SK-N-SH (cell line): ENCODE measurements around the gene TCP11L1. TPM values are rescaled to one million over a fixed set of nuclear protein-coding genes. Genes with fewer than 3 reads are reported as not detected.

ENCODE experiments used
- CTCF ChIA-PET: fragments of 300-600, 350-600 bp; formaldehyde crosslinking; extraction: SDS; loops from one replicate; lab custom pipeline; 2021; lab: Yijun Ruan, JAX
- POLR2A ChIA-PET: fragments of 350-600 bp; sonication (Branson Sonifier 250); formaldehyde crosslinking; extraction: SDS; loops from one replicate; lab custom pipeline; 2020; ENCODE audit warnings: antibody characterized with exemption, inconsistent platforms; lab: Yijun Ruan, JAX
- DNase-seq: peaks from one replicate; pipeline ENCODE4 v3.0.0; 2012
- H2AFZ ChIP-seq: fragments of 200-600 bp; sonication (generic); 2 replicates; pipeline ENCODE4 v1.8.1; 2016; ENCODE audit warnings: antibody characterized with exemption, mild to moderate bottlenecking, low read depth
- H3F3A ChIP-seq: fragments of 200-600 bp; sonication (generic); replicated peaks from 2 replicates; pipeline ENCODE3; 2016; ENCODE audit warnings: antibody characterized with exemption, mild to moderate bottlenecking; ENCODE audit not compliant: insufficient read depth
- H3K27ac ChIP-seq, 2 experiments: fragments of 200-500 bp in 1 of 2; fragments of 200-600 bp in 1 of 2; sonication (Bioruptor generic) in 1 of 2; sonication (generic), shearing (Covaris generic) in 1 of 2; 2 replicates each; pipeline versions ENCODE4 v1.5.1 to v1.6.1; 2014 to 2016; ENCODE audit warnings: low read depth in 2 of 2, inconsistent platforms in 1 of 2, low read length in 1 of 2, mild to moderate bottlenecking in 1 of 2, mixed read lengths in 1 of 2
- H3K27me3 ChIP-seq: fragments of 200-600 bp; sonication (generic), shearing (Covaris generic); 2 replicates; pipeline ENCODE4 v1.6.1; 2016; ENCODE audit warnings: mixed run types; ENCODE audit not compliant: insufficient read depth
- H3K36me3 ChIP-seq, 2 experiments: fragments of 200-500 bp in 1 of 2; fragments of 200-600 bp in 1 of 2; sonication (Bioruptor generic) in 1 of 2; sonication (generic) in 1 of 2; replicated peaks in 1 of 2; 2 replicates each; pipeline versions ENCODE3 to v1.5.1; 2014 to 2016; ENCODE audit warnings: low read length in 1 of 2, mild to moderate bottlenecking in 1 of 2; ENCODE audit not compliant: insufficient read depth in 2 of 2, control insufficient read depth in 1 of 2
- H3K4me1 ChIP-seq, 2 experiments: fragments of 200-500 bp in 1 of 2; fragments of 200-600 bp in 1 of 2; sonication (Bioruptor generic) in 1 of 2; sonication (generic), shearing (Covaris generic) in 1 of 2; 2 replicates each; pipeline versions ENCODE4 v1.5.1 to v1.6.1; 2014 to 2016; ENCODE audit warnings: low read depth in 1 of 2, low read length in 1 of 2, mixed run types in 1 of 2; ENCODE audit not compliant: insufficient read depth in 2 of 2, control insufficient read depth in 1 of 2
- H3K4me2 ChIP-seq: fragments of 200-600 bp; sonication (generic), shearing (Covaris generic); 2 replicates; pipeline ENCODE4 v1.6.1; 2017; ENCODE audit warnings: mixed run types
- H3K4me3 ChIP-seq, 2 experiments: fragments of 200-500 bp in 1 of 2; fragments of 200-600 bp in 1 of 2; sonication (Bioruptor generic) in 1 of 2; sonication (generic), shearing (Covaris generic) in 1 of 2; 2 replicates each; pipeline versions ENCODE4 v1.5.1 to v1.8.1; 2014 to 2016; ENCODE audit warnings: low read depth in 2 of 2, inconsistent platforms in 1 of 2, low read length in 1 of 2, mild to moderate bottlenecking in 1 of 2, mixed read lengths in 1 of 2, moderate library complexity in 1 of 2
- H3K79me2 ChIP-seq: fragments of 200-600 bp; sonication (generic); 2 replicates; pipeline ENCODE4 v1.8.1; 2017; ENCODE audit warnings: mild to moderate bottlenecking; ENCODE audit not compliant: insufficient read depth
- H3K9ac ChIP-seq: fragments of 200-600 bp; sonication (generic); 2 replicates; pipeline ENCODE4 v1.6.1; 2017; ENCODE audit warnings: mixed run types
- H3K9me2 ChIP-seq: fragments of 200-600 bp; sonication (generic); 2 replicates; pipeline ENCODE4 v1.6.1; 2017; ENCODE audit warnings: mixed run types
- H3K9me3 ChIP-seq: fragments of 200-600 bp; sonication (generic); 2 replicates; pipeline ENCODE4 v1.6.1; 2017; ENCODE audit warnings: mixed run types, mild to moderate bottlenecking, moderate library complexity
- H4K20me1 ChIP-seq: fragments of 200-600 bp; sonication (generic); 2 replicates; pipeline ENCODE4 v1.6.1; 2017; ENCODE audit warnings: mild to moderate bottlenecking, mixed run types; ENCODE audit not compliant: insufficient read depth
- CTCF ChIP-seq: fragments of 200-600 bp; sonication (generic); IDR thresholded peaks from 2 replicates; pipeline ENCODE4 v1.6.1; 2017; ENCODE audit warnings: antibody characterized with exemption, mild to moderate bottlenecking, moderate library complexity
- ELF1 ChIP-seq: IDR thresholded peaks from 2 replicates; pipeline ENCODE4 v1.4.0; 2012
- EZH2phosphoT487 ChIP-seq: fragments of 200-600 bp; sonication (generic); IDR thresholded peaks from 2 replicates; pipeline ENCODE4 v1.6.1; 2017; ENCODE audit warnings: low read depth, mixed run types, mild to moderate bottlenecking, antibody characterized with exemption, moderate library complexity, borderline replicate concordance
- FOSL2 ChIP-seq: IDR thresholded peaks from 2 replicates; pipeline ENCODE4 v1.4.0; 2012; ENCODE audit warnings: low read depth, mild to moderate bottlenecking, moderate library complexity, borderline replicate concordance
- FOXJ3 ChIP-seq: sonication (generic); formaldehyde crosslinking; IDR thresholded peaks from 2 replicates; pipeline ENCODE4 v1.5.1; 2020; ENCODE audit warnings: mild to moderate bottlenecking, missing genetic modification reagents
- FOXM1 ChIP-seq: IDR thresholded peaks from 2 replicates; pipeline ENCODE4 v1.4.0; 2012; ENCODE audit warnings: low read depth, mild to moderate bottlenecking
- JUND ChIP-seq: IDR thresholded peaks from 2 replicates; pipeline ENCODE4 v1.4.0; 2012
- MAX ChIP-seq: IDR thresholded peaks from 2 replicates; pipeline ENCODE4 v1.4.0; 2012; ENCODE audit warnings: low read depth
- MEF2A ChIP-seq: IDR thresholded peaks from 2 replicates; pipeline ENCODE4 v1.4.0; 2012; ENCODE audit warnings: low read depth, borderline replicate concordance
- MXI1 ChIP-seq: IDR thresholded peaks from 2 replicates; pipeline ENCODE4 v1.6.1; 2012; ENCODE audit warnings: mild to moderate bottlenecking, low read depth, low read length, improper control_type of control experiment
- NFIC ChIP-seq: IDR thresholded peaks from 2 replicates; pipeline ENCODE4 v1.4.0; 2012; ENCODE audit warnings: borderline replicate concordance
- NRF1 ChIP-seq: IDR thresholded peaks from 2 replicates; pipeline ENCODE4 v1.6.1; 2012; ENCODE audit warnings: low read depth, mild to moderate bottlenecking, low read length
- PBX3 ChIP-seq: IDR thresholded peaks from 2 replicates; pipeline ENCODE4; 2012
- RAD21 ChIP-seq: IDR thresholded peaks from 2 replicates; pipeline ENCODE4 v1.6.1; 2012; ENCODE audit warnings: mild to moderate bottlenecking, low read length
- REST ChIP-seq: IDR thresholded peaks from 2 replicates; pipeline ENCODE4 v1.6.1; 2012; ENCODE audit warnings: mild to moderate bottlenecking, low read depth, low read length, moderate library complexity
- SIN3A ChIP-seq: IDR thresholded peaks from 2 replicates; pipeline ENCODE4 v1.6.1; 2012; ENCODE audit warnings: low read depth, mild to moderate bottlenecking, low read length, moderate library complexity, borderline replicate concordance
- TAF1 ChIP-seq: IDR thresholded peaks from 2 replicates; pipeline ENCODE4 v1.6.1; 2012; ENCODE audit warnings: low read depth, mild to moderate bottlenecking, low read length, moderate library complexity, borderline replicate concordance
- TCF12 ChIP-seq: IDR thresholded peaks from 2 replicates; pipeline ENCODE4 v1.4.0; 2012
- USF2 ChIP-seq: fragments of 150-350 bp; IDR thresholded peaks from 2 replicates; pipeline ENCODE4 v1.6.1; 2017; ENCODE audit warnings: antibody characterized with exemption, low read length, low read depth, borderline replicate concordance
- WGBS: methylation state at CpG from one replicate; pipeline ENCODE4 v1.1.6; 2017; ENCODE audit warnings: low lambda C conversion rate; 5-methylcytosine and 5-hydroxymethylcytosine counted together
- polyA plus RNA-seq, 3 experiments: library from polyadenylated mRNA; depleted of rRNA; stranded (reverse); fragments of >200 nt; gene quantifications; 2 replicates each; pipeline ENCODE4 v1.2.3, GENCODE V29; 2012

TCP11L1 gene
- polyA plus RNA-seq, 1 of the 3 experiments (the other 2 are of a cell fraction) = 12.7 TPM

GRCh38 chr11:33015621-33016551 lies 23.5 kb upstream of the TCP11L1 start, which contains the start of gene DEPDC7 (continued):
- no peak for TF ChIP-seq EZH2phosphoT487
- TF ChIP-seq FOSL2 = no peak
- no peak for TF ChIP-seq JUND
- peak; percentile 96 for TF ChIP-seq MAX
- no peak for TF ChIP-seq MEF2A
- no peak for TF ChIP-seq TCF12
- TF ChIP-seq NRF1 = 0 out of 2 replicates have a peak, but pooled peaks have one; percentile 15
- peak; percentile 74 for TF ChIP-seq TAF1
- peak; percentile 55 for TF ChIP-seq PBX3
- TF ChIP-seq, all 33 proteins: peak for 10

- Histone ChIP-seq H3K9ac (peak overlapping the region; percentile 41; the same call in 1 of the 2 replicates), H4K20me1 (no peaks in the 10 kb centered on the region), H2AFZ (peak overlapping the region; percentile 70; the same call in 1 of the 2 replicates), H3K9me3 (no peaks in the 10 kb centered on the region), H3K36me3 (no peaks in the 10 kb centered on the region), H3K9me2 (no peaks in the 10 kb centered on the region), H3K79me2 (peaks cover 45% of the 10 kb centered on the region; the same call in 1 of the 2 replicates), H3K4me2 (peak overlapping the region; percentile 77), H3K4me3 (peak overlapping the region; percentile 65 to 81; a peak in 3 of 4 replicates), H3K27ac (peak overlapping the region; percentile 40 to 47; a peak in 3 of 4 replicates), H3K27me3 (no peaks in the 10 kb centered on the region), H3F3A (peaks cover 20% of the 10 kb centered on the region), H3K4me1 (peaks cover 5 to 23% of the 10 kb centered on the region in 2 experiments; a peak in 3 of 4 replicates)
- 25% methylated on average over 4 of the region's 4 CpGs for WGBS
- POLR2A ChIA-PET = interaction anchor here (1.7 kb wide), 1 partner anchor 23 kb away, joined by 6 read pairs; the partner anchor contains the start of gene TCP11L1
- CTCF ChIA-PET = interaction anchor here (0.5 to 2.7 kb wide), 4 partner anchors 11 to 193 kb away, joined by 3 to 14 read pairs (median 3); no protein-coding TSS in a partner anchor
- no peak for DNase-seq
- no peak for TF ChIP-seq FOXJ3 (CRISPR knock-in tag)
- no peak for TF ChIP-seq REST
- no peak for TF ChIP-seq TAF1
- TF ChIP-seq ELF1 = no peak
- no peak for TF ChIP-seq RAD21
- no peak for TF ChIP-seq MXI1
- no peak for TF ChIP-seq USF2
- TF ChIP-seq NFIC = no peak
- no peak for TF ChIP-seq FOXM1
- no peak for TF ChIP-seq CTCF
- no peak; the same call in none of the 2 replicates for TF ChIP-seq TCF12
- peak; percentile 22; the same call in 1 of the 2 replicates for TF ChIP-seq PBX3
- TF ChIP-seq SIN3A = no peak
- no peak for TF ChIP-seq MAX
Measured at GRCh38 chr11:33016654-33017053, 22.7 kb upstream of the TCP11L1 start.
